Measurements from ENCODE around the gene C2CD3.

The C2CD3 gene

DNA sequence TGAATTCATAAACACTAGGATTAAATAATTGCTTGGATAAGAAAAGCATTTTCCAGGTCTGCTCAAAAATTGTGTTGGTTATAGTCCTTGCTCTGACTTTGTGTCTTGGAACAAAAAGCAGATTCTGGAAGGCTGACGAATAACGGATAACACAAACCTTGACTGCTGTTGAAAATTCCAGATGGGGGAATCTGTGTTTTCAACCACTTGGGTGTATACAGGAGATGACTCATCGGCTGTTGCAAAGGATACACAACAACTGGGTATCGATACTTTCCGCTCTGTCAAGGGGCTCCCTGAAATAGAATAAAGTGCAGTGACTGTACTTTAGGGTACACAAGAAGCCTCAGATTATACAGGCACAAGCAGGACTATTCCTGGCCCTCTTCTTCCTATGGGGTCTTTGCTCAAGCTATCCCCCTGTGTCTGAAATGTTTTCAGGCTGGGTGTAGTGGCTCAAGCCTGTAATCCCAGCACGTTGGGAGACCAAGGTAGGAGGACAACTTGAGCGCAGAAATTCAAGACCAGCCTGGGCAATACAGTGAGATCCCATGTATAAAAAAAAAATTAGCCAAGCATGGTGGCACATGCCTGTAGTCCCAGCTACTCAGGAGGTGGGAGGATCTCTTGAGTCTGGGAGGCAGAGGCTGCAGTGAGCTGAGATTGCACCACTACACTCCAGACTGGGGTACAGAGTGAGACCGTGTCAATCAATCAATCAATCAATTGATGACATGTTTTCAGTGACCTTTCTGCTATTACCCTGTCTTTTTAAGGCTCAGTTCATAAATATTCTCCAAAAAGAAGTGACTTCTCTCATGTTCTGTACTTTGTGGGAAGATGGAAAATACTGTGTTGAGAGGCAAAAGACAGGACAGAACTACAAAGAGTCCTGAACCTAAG lies 113.3 kb downstream of the C2CD3 start:
- DNase-seq = no peak

DNA sequence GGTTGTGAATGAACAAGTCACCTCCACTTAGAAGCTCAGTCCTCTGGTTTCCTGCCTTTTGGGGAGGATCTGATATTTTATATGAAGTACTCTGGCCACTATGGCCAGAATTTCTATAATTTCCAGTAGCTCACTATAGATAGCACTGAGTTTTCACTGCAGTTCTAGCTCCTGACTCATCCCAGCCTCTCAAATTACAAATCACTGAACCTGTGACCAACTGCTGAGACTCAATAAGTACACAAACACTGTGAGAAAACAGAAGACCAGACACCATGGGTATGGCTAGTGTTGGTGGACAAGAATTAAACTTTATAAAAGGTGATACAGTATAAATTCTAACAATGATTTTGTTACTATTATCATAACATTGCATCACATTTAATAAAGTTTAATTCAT lies 114.9 kb downstream of the C2CD3 start:
- no peak for DNase-seq

DNA sequence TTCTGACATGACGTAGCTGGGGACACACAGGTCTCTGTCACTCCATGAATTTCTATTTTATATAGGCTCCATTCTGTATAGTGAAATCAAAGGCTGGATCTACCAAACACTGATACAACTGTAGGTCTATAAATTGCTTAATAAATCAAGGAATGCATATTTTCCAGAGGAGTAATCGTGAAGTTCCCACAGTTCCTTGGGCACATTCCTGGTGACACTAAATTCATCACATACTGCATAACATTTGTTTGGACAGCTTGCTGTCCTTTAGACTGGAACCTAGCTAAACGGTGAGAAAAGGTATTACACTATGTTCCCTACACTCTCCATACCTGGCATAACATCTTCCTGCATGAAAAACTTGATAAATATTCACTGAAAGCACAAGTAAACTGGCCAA lies 120.3 kb downstream of the C2CD3 start:
- no peak for DNase-seq

- no peak for DNase-seq
Measured at GRCh38 chr11:74048993-74049392, 121.8 kb downstream of the C2CD3 start.

DNA sequence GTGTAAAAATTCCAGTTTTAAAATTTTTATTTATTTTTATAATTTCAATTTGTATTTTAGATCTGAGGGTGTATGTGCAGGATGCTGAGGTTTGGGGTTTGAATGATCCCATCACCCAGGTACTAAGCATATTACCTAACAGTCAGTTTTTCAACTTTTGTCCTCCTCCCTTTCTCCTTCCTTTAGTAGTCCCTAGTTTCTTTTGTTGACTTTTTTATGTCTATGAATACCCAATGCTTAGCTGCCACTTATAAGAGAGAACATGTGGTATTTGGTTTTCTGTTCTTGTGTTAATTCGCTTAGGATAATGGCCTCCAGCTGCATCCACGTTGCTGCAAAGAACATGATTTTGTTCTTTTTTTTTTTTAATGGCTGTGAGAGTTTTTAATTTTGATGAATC lies 126.3 kb downstream of the C2CD3 start:
- no peak for DNase-seq

DNA sequence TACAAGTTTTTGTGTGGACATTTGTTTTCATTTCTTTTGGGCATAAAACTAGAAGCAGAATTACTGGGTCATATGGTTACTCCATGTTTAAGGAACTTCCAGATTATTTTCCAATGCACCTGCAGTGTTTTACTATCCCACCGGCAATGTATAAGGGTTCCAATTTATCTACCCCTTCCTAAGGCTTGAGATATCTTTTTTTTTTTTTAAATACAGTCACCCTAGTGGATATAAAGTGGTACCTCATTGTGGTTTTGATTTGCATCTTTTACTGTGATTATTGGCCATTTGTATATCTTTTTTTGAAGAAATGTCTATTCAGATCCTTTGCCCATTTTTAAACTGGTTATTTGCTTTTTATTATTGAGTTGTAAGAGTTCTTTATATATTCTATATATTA lies 127.4 kb downstream of the C2CD3 start:
- DNase-seq = no peak

GRCh38 chr11:74037309-74037708 lies 133.5 kb downstream of the C2CD3 start:
- no peak for DNase-seq

- no peak for DNase-seq
Measured at GRCh38 chr11:74035264-74035663, 135.5 kb downstream of the C2CD3 start.

DNA sequence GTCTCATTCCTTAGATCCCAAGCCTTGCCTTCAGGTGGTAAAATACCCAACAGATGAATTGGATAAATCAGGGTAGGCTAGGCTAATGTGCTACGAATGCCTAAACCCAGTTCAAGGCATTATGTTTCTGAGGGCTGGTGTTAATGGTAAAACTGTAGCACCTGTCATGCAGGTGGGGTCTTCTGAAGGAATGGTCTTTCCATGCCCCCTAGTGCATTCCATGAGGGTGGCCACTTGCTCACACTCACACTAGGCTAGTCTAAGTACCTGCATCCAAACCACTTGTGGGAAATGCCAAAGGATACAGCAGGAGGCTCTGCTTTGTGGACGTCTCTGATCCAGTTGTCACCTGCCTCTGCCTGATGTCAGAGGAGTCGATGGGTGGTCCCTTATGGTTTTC lies 137.8 kb downstream of the C2CD3 start:
- no peak for DNase-seq

DNA sequence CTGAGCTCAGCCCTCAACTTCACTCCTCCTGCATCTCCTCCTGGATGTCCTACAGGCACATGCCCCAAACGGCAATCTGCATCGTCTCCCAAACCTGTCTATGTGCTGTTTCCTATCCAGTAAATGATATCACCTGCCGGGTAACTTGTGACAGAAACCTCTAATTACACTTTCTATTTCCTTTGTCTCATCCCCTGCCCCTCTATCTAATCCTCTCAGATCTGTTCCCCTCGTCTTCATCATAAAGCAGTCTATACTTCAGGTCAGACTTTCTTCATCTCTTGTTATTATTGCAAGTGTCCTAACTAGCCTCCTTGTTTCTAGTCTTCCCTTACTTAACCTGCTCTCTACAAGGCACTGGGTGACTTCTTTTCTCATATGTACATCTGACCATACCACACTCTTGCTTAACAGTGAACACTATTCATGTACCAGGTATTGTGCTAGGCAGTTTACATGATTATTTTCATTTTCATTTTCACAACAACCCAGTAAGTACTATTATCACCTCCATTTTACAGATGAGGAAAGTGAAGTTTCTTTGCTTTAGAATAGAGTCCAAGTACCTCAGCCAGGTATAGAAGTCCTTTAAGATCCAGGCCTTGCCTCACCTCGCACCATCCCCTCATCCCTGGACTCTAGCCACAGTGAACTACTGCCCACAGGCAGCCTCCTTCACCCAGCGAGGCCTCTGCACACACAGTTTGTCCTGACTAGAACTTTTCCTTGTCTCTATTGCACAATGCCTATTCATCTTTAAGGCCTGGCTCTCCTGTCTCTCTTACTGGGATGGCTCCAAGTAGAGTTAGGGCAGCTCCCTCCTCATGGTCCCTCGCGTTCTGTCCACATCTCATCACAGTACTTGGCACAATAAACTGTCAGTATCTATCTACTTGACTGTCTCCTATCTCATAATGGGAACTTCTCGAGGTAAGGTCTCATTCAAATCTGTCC lies 139.8 kb downstream of the C2CD3 start:
- no peak for DNase-seq

DNA sequence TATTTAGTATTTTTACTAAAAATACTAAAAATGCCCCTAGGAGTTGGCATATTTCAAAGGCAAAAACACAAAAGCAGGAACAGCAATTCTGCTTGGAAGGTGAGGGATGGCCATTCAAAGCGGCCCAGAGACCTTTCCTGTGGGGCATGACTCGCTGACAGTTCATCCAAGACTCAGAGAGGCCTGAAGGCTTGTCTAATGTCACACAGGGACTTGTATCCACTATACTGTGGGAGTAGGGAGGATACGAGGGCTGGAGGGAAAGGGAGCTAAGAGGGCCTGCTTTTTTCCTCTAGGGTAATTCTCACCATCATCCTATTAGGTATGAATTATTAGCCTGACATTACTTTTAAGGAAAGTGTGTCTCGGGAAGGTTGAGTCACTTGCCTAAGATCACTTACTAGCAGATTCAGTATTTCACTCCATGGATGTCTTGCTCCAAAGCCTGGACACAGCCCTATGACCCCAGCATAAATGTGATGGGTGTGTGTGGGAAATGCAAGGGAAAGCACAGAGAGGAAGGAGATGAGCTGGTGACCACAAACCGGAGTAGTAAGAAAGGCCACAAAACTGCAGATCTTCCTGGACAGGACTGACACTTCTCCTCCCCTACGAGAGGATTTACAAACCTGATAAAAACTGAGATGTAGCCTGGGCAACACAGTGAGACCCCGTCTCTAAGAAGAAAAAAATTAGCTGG lies 145.2 kb downstream of the C2CD3 start:
- no peak for DNase-seq

- no peak for DNase-seq
Measured at GRCh38 chr11:74024261-74025029, 146.4 kb downstream of the C2CD3 start.

DNA sequence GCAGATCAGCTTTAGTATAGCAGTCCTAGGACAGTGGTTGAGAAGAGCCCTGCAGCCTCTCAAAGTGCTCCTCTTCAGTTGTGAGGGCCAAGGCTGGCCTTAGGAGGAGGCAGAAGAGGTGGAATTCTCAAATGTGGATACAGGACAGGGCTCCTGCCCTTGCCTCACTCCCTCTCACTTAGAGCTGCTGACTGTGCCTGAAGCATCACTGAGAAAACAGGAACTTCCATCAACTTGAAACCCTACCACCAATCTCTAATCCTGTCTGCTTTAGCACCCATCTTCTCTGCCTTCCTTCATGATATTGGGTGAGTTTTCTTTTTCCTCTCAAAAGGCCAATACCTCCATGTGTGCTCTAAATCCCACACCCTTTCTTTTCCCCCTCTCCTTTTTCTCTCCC lies 147.5 kb downstream of the C2CD3 start:
- no peak for DNase-seq

GRCh38 chr11:74022546-74022945 lies 148.3 kb downstream of the C2CD3 start:
- DNase-seq = no peak

DNA sequence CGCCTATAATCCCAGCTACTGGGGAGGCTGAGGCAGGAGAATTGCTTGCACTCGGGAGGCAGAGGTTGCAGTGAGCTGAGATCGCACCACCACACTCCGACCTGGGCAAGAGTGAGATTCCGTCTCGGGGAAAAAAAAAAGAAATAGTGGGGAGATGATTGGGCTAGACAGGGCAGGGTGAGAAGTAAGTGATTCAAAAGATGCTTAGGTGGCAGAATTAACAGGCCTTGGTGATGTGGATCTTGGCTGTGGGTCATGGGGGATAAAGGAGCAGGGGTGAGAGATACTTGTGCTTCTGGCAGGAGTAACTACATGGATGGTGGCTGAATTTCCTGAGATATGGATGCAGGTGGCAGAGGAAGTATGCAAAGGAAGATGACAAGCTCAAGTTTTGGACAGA lies 148.8 kb downstream of the C2CD3 start:
- no peak for DNase-seq

DNA sequence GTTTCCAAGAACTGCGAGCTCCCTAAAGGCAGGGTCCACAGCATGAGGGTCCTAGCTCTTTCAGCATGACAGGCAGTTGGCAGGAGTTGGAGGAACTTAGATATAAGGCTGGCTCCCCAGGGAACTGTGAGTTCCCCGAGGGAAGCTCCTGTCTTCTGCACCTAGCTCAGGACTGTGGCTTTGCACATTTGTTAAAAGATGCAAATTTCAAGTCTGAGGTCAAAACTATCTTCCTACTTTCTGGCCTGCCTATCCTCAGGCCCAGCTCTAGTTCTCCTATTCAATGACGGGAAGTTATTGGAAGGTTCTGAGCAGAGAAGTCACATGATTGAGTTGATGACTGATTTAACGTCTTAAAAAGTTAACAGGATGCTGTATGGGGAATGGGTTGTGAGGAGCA lies 150.3 kb downstream of the C2CD3 start:
- DNase-seq = no peak

- DNase-seq = no peak
Measured at GRCh38 chr11:74019860-74020259, 150.9 kb downstream of the C2CD3 start.

GRCh38 chr11:74019104-74019738 lies 151.6 kb downstream of the C2CD3 start:
- DNase-seq = no peak

- no peak for DNase-seq
Measured at GRCh38 chr11:74018331-74019005, 152.3 kb downstream of the C2CD3 start.

DNA sequence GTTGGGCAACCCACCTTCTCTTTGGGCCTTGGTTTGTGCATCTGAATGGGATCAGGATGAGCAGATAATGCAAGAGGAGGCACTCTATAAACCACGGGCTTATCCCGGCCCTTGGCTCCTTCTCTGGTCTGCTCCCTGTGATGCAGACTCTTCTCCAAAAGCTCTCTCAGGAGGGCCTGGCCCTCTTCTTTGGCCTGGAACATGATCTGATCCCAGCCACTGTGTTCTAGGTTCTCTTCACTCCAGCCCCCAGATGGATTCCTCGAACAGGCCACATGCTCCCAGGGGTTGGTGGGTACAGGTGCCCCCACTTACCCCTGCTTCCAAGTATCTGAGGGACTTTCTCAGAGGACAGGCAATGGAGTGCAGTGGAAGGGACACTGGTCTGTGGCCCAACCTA lies 153.2 kb downstream of the C2CD3 start:
- DNase-seq = no peak
